IMR-90 (cell line): ENCODE data around the gene TAF4B. TPM values are rescaled to one million over a fixed set of nuclear protein-coding genes. Genes with fewer than 3 reads are reported as not detected.
"Not testable (repeated sequence)": the region's sequence is repeated elsewhere in the genome, so short reads cannot be mapped to it uniquely, and the experiment has no call there.

Experiments used
- ATAC-seq: fragments of 200-7000 bp; cut with Tn5 transposase; 2 replicates; pipeline ENCODE4 v1.9.1; 2020; ENCODE audit warnings: low read depth, mild to moderate bottlenecking, moderate library complexity
- BruUV-seq: library from RNA; stranded (reverse); fragments of 400-500 nt; replicated peaks from 2 replicates; lab custom pipeline; 2021; lab: Mats Ljungman, UMichigan
- CTCF ChIA-PET: fragments of 300-600 bp; formaldehyde crosslinking; extraction: SDS; loops from one replicate; lab custom pipeline; 2021; ENCODE audit warnings: antibody characterized with exemption; lab: Yijun Ruan, JAX
- POLR2A ChIA-PET: fragments of 300-600 bp; sonication (Branson Sonifier 250); formaldehyde crosslinking; loops from one replicate; lab custom pipeline; 2022; ENCODE audit warnings: antibody characterized with exemption; ENCODE audit not compliant: unreplicated experiment; lab: Charles Lee
- DNase-seq: peaks from one replicate; pipeline ENCODE4 v3.0.0; 2013
- H2AFZ ChIP-seq: replicated peaks from 2 replicates; pipeline ENCODE3; 2013; ENCODE audit warnings: low read length, mild to moderate bottlenecking; ENCODE audit not compliant: poor library complexity
- H2AK5ac ChIP-seq: 2 replicates; pipeline ENCODE4 v1.6.1; 2013; ENCODE audit warnings: low read depth, low read length, inconsistent platforms
- H2AK9ac ChIP-seq: replicated peaks from 2 replicates; pipeline ENCODE3; 2013; ENCODE audit warnings: mild to moderate bottlenecking, low read depth, low read length, moderate library complexity; ENCODE audit not compliant: poor library complexity
- H2BK120ac ChIP-seq: 2 replicates; pipeline ENCODE4 v1.6.1; 2013; ENCODE audit warnings: low read depth, low read length, inconsistent platforms
- H2BK15ac ChIP-seq: 3 replicates; pipeline ENCODE4 v1.6.1; 2013; ENCODE audit warnings: low read depth, low read length, inconsistent platforms
- H2BK20ac ChIP-seq: 2 replicates; pipeline ENCODE4 v1.6.1; 2013; ENCODE audit warnings: low read depth, mild to moderate bottlenecking, inconsistent platforms, low read length, moderate library complexity
- H2BK5ac ChIP-seq: 2 replicates; pipeline ENCODE4 v1.6.1; 2013; ENCODE audit warnings: mild to moderate bottlenecking, low read depth, low read length, inconsistent platforms; ENCODE audit not compliant: poor library complexity, severe bottlenecking
- H3K14ac ChIP-seq: replicated peaks from 2 replicates; pipeline ENCODE4 v1.6.1; 2013; ENCODE audit warnings: low read depth, low read length, inconsistent platforms
- H3K18ac ChIP-seq: 2 replicates; pipeline ENCODE4 v1.6.1; 2013; ENCODE audit warnings: low read depth, low read length, control low read depth
- H3K23ac ChIP-seq: 2 replicates; pipeline ENCODE4 v1.6.1; 2013; ENCODE audit warnings: low read depth, low read length, inconsistent platforms
- H3K27ac ChIP-seq: 2 replicates; pipeline ENCODE4 v1.5.1; 2013; ENCODE audit warnings: mild to moderate bottlenecking, control low read depth, low read length; ENCODE audit not compliant: insufficient read depth
- H3K27me3 ChIP-seq: 2 replicates; pipeline ENCODE4 v1.6.1; 2013; ENCODE audit warnings: low read length; ENCODE audit not compliant: control insufficient read depth, insufficient read depth
- H3K36me3 ChIP-seq: 2 replicates; pipeline ENCODE4 v1.6.1; 2013; ENCODE audit warnings: low read length, mixed read lengths; ENCODE audit not compliant: control insufficient read depth, insufficient read depth
- H3K4ac ChIP-seq: 2 replicates; pipeline ENCODE4 v1.6.1; 2013; ENCODE audit warnings: low read depth, low read length, inconsistent platforms
- H3K4me1 ChIP-seq: 2 replicates; pipeline ENCODE4 v1.6.1; 2013; ENCODE audit warnings: low read length, mixed read lengths; ENCODE audit not compliant: control insufficient read depth, insufficient read depth
- H3K4me2 ChIP-seq: 2 replicates; pipeline ENCODE4 v1.6.1; 2013; ENCODE audit warnings: low read depth, mild to moderate bottlenecking, control low read depth, low read length, moderate library complexity
- H3K4me3 ChIP-seq: 2 replicates; pipeline ENCODE4 v1.5.1; 2013; ENCODE audit warnings: low read depth, mild to moderate bottlenecking, control low read depth, low read length, moderate library complexity; ENCODE audit not compliant: insufficient read depth
- H3K56ac ChIP-seq: 2 replicates; pipeline ENCODE4 v1.6.1; 2013; ENCODE audit warnings: low read length, inconsistent platforms; ENCODE audit not compliant: insufficient read depth; ENCODE audit errors: extremely low read depth
- H3K79me1 ChIP-seq, 2 experiments: 2 replicates each; pipeline ENCODE4 v1.6.1; 2013; ENCODE audit warnings: low read length in 2 of 2, inconsistent platforms in 1 of 2, low read depth in 1 of 2
- H3K9ac ChIP-seq: 2 replicates; pipeline ENCODE4 v1.6.1; 2013; ENCODE audit warnings: low read depth, low read length, control low read depth
- H3K9me1 ChIP-seq: 2 replicates; pipeline ENCODE4 v1.6.1; 2013; ENCODE audit warnings: low read length, inconsistent platforms; ENCODE audit not compliant: insufficient read depth
- H3K9me3 ChIP-seq: 2 replicates; pipeline ENCODE4 v1.6.1; 2013; ENCODE audit warnings: low read length; ENCODE audit not compliant: control insufficient read depth, insufficient read depth
- H4K20me1 ChIP-seq: 2 replicates; pipeline ENCODE4 v1.6.1; 2013; ENCODE audit warnings: low read length, inconsistent platforms; ENCODE audit not compliant: insufficient read depth
- H4K5ac ChIP-seq: 2 replicates; pipeline ENCODE4 v1.6.1; 2013; ENCODE audit warnings: mild to moderate bottlenecking, low read depth, low read length, control low read depth
- H4K8ac ChIP-seq, 2 experiments: 2 replicates each; pipeline ENCODE4 v1.6.1; 2013; ENCODE audit warnings: low read depth in 2 of 2, low read length in 2 of 2, control low read depth in 1 of 2, inconsistent platforms in 1 of 2
- H4K91ac ChIP-seq: 2 replicates; pipeline ENCODE4 v1.6.1; 2013; ENCODE audit warnings: low read depth, low read length, inconsistent platforms; ENCODE audit not compliant: insufficient read depth
- CHD1 ChIP-seq: IDR thresholded peaks from 2 replicates; pipeline ENCODE4 v1.6.1; 2012; ENCODE audit warnings: low read depth, low read length, improper control_type of control experiment
- MAFK ChIP-seq: IDR thresholded peaks from 2 replicates; pipeline ENCODE4 v1.6.1; 2012; ENCODE audit warnings: low read depth, low read length, improper control_type of control experiment
- MXI1 ChIP-seq: IDR thresholded peaks from 2 replicates; pipeline ENCODE4 v1.6.1; 2012; ENCODE audit warnings: low read depth, mild to moderate bottlenecking, low read length, moderate library complexity, borderline replicate concordance
- RCOR1 ChIP-seq: IDR thresholded peaks from 2 replicates; pipeline ENCODE4 v1.6.1; 2012; ENCODE audit warnings: mild to moderate bottlenecking, low read length, improper control_type of control experiment; ENCODE audit not compliant: insufficient replicate concordance
- RFX5 ChIP-seq: IDR thresholded peaks from 2 replicates; pipeline ENCODE4 v1.8.0; 2012; ENCODE audit warnings: low read depth, mild to moderate bottlenecking, low read length, moderate library complexity
- WGBS, 2 experiments: methylation state at CpG; one replicate each; pipeline versions ENCODE4 v1.1.5 to v1.1.7; 2013; ENCODE audit warnings: missing lambda C conversion rate in 2 of 2; ENCODE audit not compliant: insufficient read length in 1 of 2; ENCODE audit errors: extremely low coverage in 2 of 2; 5-methylcytosine and 5-hydroxymethylcytosine counted together
- dilution Hi-C: fragments of 300-500 bp; cut with HindIII; formaldehyde crosslinking; loops from one replicate; pipeline ENCODE4 v1.14.3; 2018; ENCODE audit warnings: low sequenced_read_pairs; ENCODE audit not compliant: unreplicated experiment
- in situ Hi-C: fragments of 300-500 bp; cut with MboI; formaldehyde crosslinking; loops from 3 replicates; pipeline ENCODE4 v1.14.3; 2019; ENCODE audit warnings: low sequenced_read_pairs, inconsistent platforms, mixed read lengths
- intact Hi-C: fragments of 100-400 bp; cut with micrococcal nuclease; formaldehyde crosslinking; loops from 2 replicates; pipeline ENCODE4 v1.10.0; 2022
- polyA plus RNA-seq, 3 experiments: library from polyadenylated mRNA; depleted of rRNA; stranded (reverse); fragments of >200 nt; gene quantifications; 2 replicates each; pipeline ENCODE4 v1.2.3, GENCODE V29; 2012; ENCODE audit warnings: low replicate concordance in 1 of 3
- total RNA-seq: library from RNA; depleted of rRNA; stranded (reverse); fragments of >200 nt; gene quantifications from 2 replicates; pipeline ENCODE4 v1.2.3, GENCODE V29; 2012

Gene TAF4B
- total and polyA plus RNA-seq, 2 of the 4 experiments (the other 2 are of a cell fraction), result 0.38 to 1.1 TPM

GRCh38 chr18:26378701-26379100 is 152.5 kb downstream of the TAF4B start:
- H2BK120ac ChIP-seq, result no peak overlapping the region
- dilution Hi-C loops (no loop called here), intact Hi-C loops (no loop called here), in situ Hi-C loops (no loop called here)
- H2BK15ac ChIP-seq, result no peak overlapping the region
- H2AFZ ChIP-seq, result no peak overlapping the region
- H3K4me2 ChIP-seq, result no peak overlapping the region
- no peak overlapping the region for H4K5ac ChIP-seq
- TF ChIP-seq CHD1 (no peak), RCOR1 (no peak), RFX5 (no peak), MXI1 (no peak), MAFK (no peak)
- no peak overlapping the region for H4K8ac ChIP-seq
- H3K18ac ChIP-seq, result no peak overlapping the region
- no peak overlapping the region for H2BK5ac ChIP-seq
- H3K23ac ChIP-seq, result no peak overlapping the region
- no peak overlapping the region for H2AK5ac ChIP-seq
- no peak overlapping the region for H3K9ac ChIP-seq
- H3K4ac ChIP-seq, result no peak overlapping the region
- no peak for DNase-seq
- no peak overlapping the region for H3K27ac ChIP-seq
- no peaks in the 10 kb centered on the region for H3K9me3 ChIP-seq
- no TSS peak for BruUV-seq
- H3K56ac ChIP-seq, result no peak overlapping the region
- H3K36me3 ChIP-seq, result no peaks in the 10 kb centered on the region
- no peak overlapping the region for H4K91ac ChIP-seq
- ChIA-PET POLR2A (no interaction called here), CTCF (interaction anchor here (0.6 kb wide), 1 partner anchor 65 kb away, joined by 6 read pairs; no protein-coding TSS in a partner anchor)
- H3K4me1 ChIP-seq, result no peaks in the 10 kb centered on the region
- H3K4me3 ChIP-seq, result no peak overlapping the region
- H3K79me1 ChIP-seq, result no peaks in the 10 kb centered on the region
- H2BK20ac ChIP-seq, result no peak overlapping the region
- H2AK9ac ChIP-seq, result no peak overlapping the region
- H3K9me1 ChIP-seq, result no peaks in the 10 kb centered on the region
- H4K20me1 ChIP-seq, result no peaks in the 10 kb centered on the region
- H3K27me3 ChIP-seq, result no peaks in the 10 kb centered on the region; the same call in 1 of the 2 replicates
- ATAC-seq, result no peak
- no peak overlapping the region for H3K14ac ChIP-seq

- H3K79me1 ChIP-seq, H3K4me2 ChIP-seq, H3K23ac ChIP-seq, H3K56ac ChIP-seq, H3K14ac ChIP-seq, H3K4me3 ChIP-seq, H4K5ac ChIP-seq, CTCF ChIA-PET, H3K18ac ChIP-seq, BruUV-seq, H3K9ac ChIP-seq, H2AFZ ChIP-seq, H3K36me3 ChIP-seq, ATAC-seq, H4K91ac ChIP-seq, H2AK9ac ChIP-seq, H4K20me1 ChIP-seq, H3K4ac ChIP-seq, H4K8ac ChIP-seq, H2BK5ac ChIP-seq, H3K27me3 ChIP-seq, H2BK120ac ChIP-seq, dilution Hi-C loops, H2BK20ac ChIP-seq, H3K9me3 ChIP-seq, H2AK5ac ChIP-seq, DNase-seq, H3K4me1 ChIP-seq, H3K27ac ChIP-seq, POLR2A ChIA-PET, H3K9me1 ChIP-seq, H2BK15ac ChIP-seq, in situ Hi-C loops: not testable (repeated sequence)
- intact Hi-C loops, result loop anchor here (10.0 kb wide), 2 partner anchors 447 to 623 kb away; no protein-coding TSS in a partner anchor
- WGBS, 2 experiments, result no CpG with 5 or more reads among the region's 8 CpGs
These were observed 155.3 kb downstream of the TAF4B start for GRCh38 chr18:26381555-26381954.
